Calu3 (cell line): ENCODE measurements around the gene GAK. TPM values are rescaled to one million over a fixed set of nuclear protein-coding genes. Genes with fewer than 3 reads are reported as not detected.

Experiments used
- BruUV-seq: library from RNA; stranded (reverse); fragments of 400-500 nt; replicated peaks from 2 replicates; lab custom pipeline; 2021; lab: Mats Ljungman, UMichigan
- CTCF ChIA-PET: fragments of 300-600 bp; sonication (Branson Sonifier 250); formaldehyde crosslinking; loops from one replicate; lab custom pipeline; 2022; ENCODE audit warnings: antibody characterized with exemption; lab: Charles Lee
- DNase-seq: peaks from one replicate; pipeline ENCODE4 v3.0.0; 2022
- H3K27ac Mint-ChIP-seq: one replicate; pipeline ENCODE4 v1.8.0; 2022; ENCODE audit warnings: mixed read lengths; ENCODE audit not compliant: unreplicated experiment
- H3K27me3 Mint-ChIP-seq: one replicate; pipeline ENCODE4 v1.8.0; 2022; ENCODE audit warnings: mixed read lengths; ENCODE audit not compliant: unreplicated experiment
- H3K36me3 Mint-ChIP-seq: one replicate; pipeline ENCODE4 v1.8.0; 2022; ENCODE audit warnings: mild to moderate bottlenecking, moderate library complexity, mixed read lengths; ENCODE audit not compliant: insufficient read depth, unreplicated experiment
- H3K4me1 Mint-ChIP-seq: one replicate; pipeline ENCODE4 v1.8.0; 2022; ENCODE audit warnings: mild to moderate bottlenecking, low read depth, mixed read lengths; ENCODE audit not compliant: unreplicated experiment
- H3K4me3 Mint-ChIP-seq: one replicate; pipeline ENCODE4 v1.8.0; 2022; ENCODE audit warnings: mild to moderate bottlenecking, low read depth, moderate library complexity, mixed read lengths; ENCODE audit not compliant: unreplicated experiment
- H3K9me3 Mint-ChIP-seq: one replicate; pipeline ENCODE4 v1.8.0; 2022; ENCODE audit warnings: low read depth, mixed read lengths; ENCODE audit not compliant: unreplicated experiment
- CTCF ChIP-seq: fragments of 200-600 bp; IDR thresholded peaks from one replicate; pipeline ENCODE4 v1.8.0; 2022; ENCODE audit warnings: antibody characterized with exemption; ENCODE audit not compliant: unreplicated experiment
- intact Hi-C: fragments of 100-400 bp; cut with micrococcal nuclease; formaldehyde crosslinking; loops from one replicate; pipeline ENCODE4 v1.10.0; 2022; ENCODE audit not compliant: unreplicated experiment
- total RNA-seq: library from RNA; stranded (reverse); gene quantifications from 2 replicates; pipeline ENCODE4 v1.2.3, GENCODE V29; 2022

Gene GAK
- total RNA-seq, 1 experiment from 2014 or later, result 94.1 TPM

- intact Hi-C loops, result no loop called here
- no TSS peak for BruUV-seq
- CTCF ChIA-PET, result no interaction called here
- Mint-ChIP-seq H3K36me3 (peaks cover 17% of the 10 kb centered on the region), H3K4me1 (no peaks in the 10 kb centered on the region), H3K27ac (no peak overlapping the region), H3K27me3 (no peaks in the 10 kb centered on the region), H3K4me3 (no peak overlapping the region), H3K9me3 (no peaks in the 10 kb centered on the region)
- DNase-seq, result no peak
- no peak for TF ChIP-seq CTCF
Observed at GRCh38 chr4:958696-959337, 26.7 kb upstream of the GAK start.

GRCh38 chr4:958314-958665 lies 26.2 kb upstream of the GAK start:
- Mint-ChIP-seq H3K36me3 (peaks cover 17% of the 10 kb centered on the region), H3K4me3 (no peak overlapping the region), H3K4me1 (no peaks in the 10 kb centered on the region), H3K27me3 (no peaks in the 10 kb centered on the region), H3K27ac (no peak overlapping the region), H3K9me3 (no peaks in the 10 kb centered on the region)
- intact Hi-C loops, result no loop called here
- BruUV-seq, result no TSS peak
- no peak for DNase-seq
- CTCF ChIA-PET, result no interaction called here
- no peak for TF ChIP-seq CTCF

GRCh38 chr4:957581-958313 lies 25.6 kb upstream of the GAK start:
- H3K27me3 Mint-ChIP-seq, result no peaks in the 10 kb centered on the region
- intact Hi-C loops, result no loop called here
- no peak overlapping the region for H3K4me3 Mint-ChIP-seq
- no peak overlapping the region for H3K27ac Mint-ChIP-seq
- H3K4me1 Mint-ChIP-seq, result no peaks in the 10 kb centered on the region
- CTCF ChIA-PET, result no interaction called here
- TF ChIP-seq CTCF, result no peak
- no peak for DNase-seq
- no peaks in the 10 kb centered on the region for H3K9me3 Mint-ChIP-seq
- peaks cover 17% of the 10 kb centered on the region for H3K36me3 Mint-ChIP-seq
- BruUV-seq, result no TSS peak

- intact Hi-C loops, result no loop called here
- CTCF ChIA-PET, result no interaction called here
- no peaks in the 10 kb centered on the region for H3K9me3 Mint-ChIP-seq
- no peaks in the 10 kb centered on the region for H3K27me3 Mint-ChIP-seq
- BruUV-seq, result no TSS peak
- H3K4me1 Mint-ChIP-seq, result no peaks in the 10 kb centered on the region
- peaks cover 17% of the 10 kb centered on the region for H3K36me3 Mint-ChIP-seq
- no peak for DNase-seq
- no peak for TF ChIP-seq CTCF
- H3K27ac Mint-ChIP-seq, result no peak overlapping the region
- no peak overlapping the region for H3K4me3 Mint-ChIP-seq
Observed at GRCh38 chr4:957231-957580, 25.1 kb upstream of the GAK start.
